Activated naive CD4-positive, alpha-beta T cell (primary cell): ENCODE data around the gene TNFSF8.
A peak's percentile ranks its signal among the peaks of the same experiment; 100 is the strongest.

Experiments used
- DNase-seq, 4 experiments: peaks; one replicate each; lab custom pipeline; 2025; lab: John Stamatoyannopoulos, UW

The TNFSF8 gene

GRCh38 chr9:114905170-114905940 lies 25.0 kb downstream of the TNFSF8 start:
- DNase-seq: no peak

- no peak for DNase-seq
Observed at GRCh38 chr9:114902786-114903524, 27.4 kb downstream of the TNFSF8 start.

- DNase-seq: no peak
Observed at GRCh38 chr9:114900942-114901802, 29.2 kb downstream of the TNFSF8 start.

- DNase-seq: no peak
Observed at GRCh38 chr9:114899995-114900394, 30.4 kb downstream of the TNFSF8 start.

- no peak for DNase-seq
Observed at GRCh38 chr9:114899461-114899860, 30.9 kb downstream of the TNFSF8 start.

- peak in 2 of 4 experiments; percentile 65 to 66 for DNase-seq
Observed at GRCh38 chr9:114898741-114899140, 31.6 kb downstream of the TNFSF8 start.

GRCh38 chr9:114897196-114897595 lies 33.2 kb downstream of the TNFSF8 start:
- no peak for DNase-seq

- no peak for DNase-seq
Observed at GRCh38 chr9:114896344-114896743, 34.0 kb downstream of the TNFSF8 start.

GRCh38 chr9:114895521-114895991 lies 34.8 kb downstream of the TNFSF8 start:
- no peak for DNase-seq

GRCh38 chr9:114894609-114895433 lies 35.6 kb downstream of the TNFSF8 start:
- no peak for DNase-seq

- no peak for DNase-seq
Observed at GRCh38 chr9:114894206-114894605, 36.2 kb downstream of the TNFSF8 start.

- DNase-seq: no peak
Observed at GRCh38 chr9:114893221-114894010, 37.0 kb downstream of the TNFSF8 start.

- no peak for DNase-seq
Observed at GRCh38 chr9:114889802-114890224, 40.6 kb downstream of the TNFSF8 start.

- peak in 1 of 4 experiments; percentile 9 for DNase-seq
Observed at GRCh38 chr9:114888607-114889006, 41.8 kb downstream of the TNFSF8 start.

- no peak for DNase-seq
Observed at GRCh38 chr9:114887963-114888362, 42.4 kb downstream of the TNFSF8 start.

- DNase-seq: no peak
Observed at GRCh38 chr9:114884787-114885452, 45.5 kb downstream of the TNFSF8 start.

GRCh38 chr9:114883709-114884108 lies 46.7 kb downstream of the TNFSF8 start:
- DNase-seq: no peak

- DNase-seq: no peak
Observed at GRCh38 chr9:114880291-114880745, 50.1 kb downstream of the TNFSF8 start.

GRCh38 chr9:114878879-114879564 lies 51.4 kb downstream of the TNFSF8 start:
- no peak for DNase-seq
